ENCODE results near the gene PCGF5.

PCGF5 gene

DNA sequence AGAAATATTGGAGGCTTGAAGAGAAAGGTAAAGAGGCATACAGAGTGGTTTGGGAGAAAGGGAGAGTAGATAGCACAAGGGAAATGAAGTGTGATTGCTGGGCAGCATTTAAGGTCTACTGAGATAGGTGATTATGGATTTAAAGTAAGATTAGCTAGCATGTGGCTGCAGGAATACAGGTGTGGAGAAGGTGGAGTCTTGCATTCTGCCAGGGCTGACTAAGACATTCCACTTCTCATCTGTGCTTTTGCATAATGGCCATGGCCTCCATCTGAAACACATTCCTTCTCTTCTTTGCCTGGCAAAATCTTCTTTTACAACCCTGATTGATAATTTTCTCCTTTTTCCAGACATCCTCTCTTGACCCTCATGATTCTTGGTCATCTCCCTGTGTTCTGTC, 31.6 kb upstream of the PCGF5 start:
- Mint-ChIP-seq H3K27ac (no peak overlapping the region), H3K36me3 (ENCODE audit: low read depth) (no peaks in the 10 kb centered on the region), H3K27me3 (ENCODE audit: low read depth, poor library complexity) (peaks cover 4% of the 10 kb centered on the region), H3K4me1 (no peaks in the 10 kb centered on the region), H3K9me3 (peaks cover 3% of the 10 kb centered on the region), H3K4me3 (no peak overlapping the region)
- TF ChIP-seq, protein P1, sequence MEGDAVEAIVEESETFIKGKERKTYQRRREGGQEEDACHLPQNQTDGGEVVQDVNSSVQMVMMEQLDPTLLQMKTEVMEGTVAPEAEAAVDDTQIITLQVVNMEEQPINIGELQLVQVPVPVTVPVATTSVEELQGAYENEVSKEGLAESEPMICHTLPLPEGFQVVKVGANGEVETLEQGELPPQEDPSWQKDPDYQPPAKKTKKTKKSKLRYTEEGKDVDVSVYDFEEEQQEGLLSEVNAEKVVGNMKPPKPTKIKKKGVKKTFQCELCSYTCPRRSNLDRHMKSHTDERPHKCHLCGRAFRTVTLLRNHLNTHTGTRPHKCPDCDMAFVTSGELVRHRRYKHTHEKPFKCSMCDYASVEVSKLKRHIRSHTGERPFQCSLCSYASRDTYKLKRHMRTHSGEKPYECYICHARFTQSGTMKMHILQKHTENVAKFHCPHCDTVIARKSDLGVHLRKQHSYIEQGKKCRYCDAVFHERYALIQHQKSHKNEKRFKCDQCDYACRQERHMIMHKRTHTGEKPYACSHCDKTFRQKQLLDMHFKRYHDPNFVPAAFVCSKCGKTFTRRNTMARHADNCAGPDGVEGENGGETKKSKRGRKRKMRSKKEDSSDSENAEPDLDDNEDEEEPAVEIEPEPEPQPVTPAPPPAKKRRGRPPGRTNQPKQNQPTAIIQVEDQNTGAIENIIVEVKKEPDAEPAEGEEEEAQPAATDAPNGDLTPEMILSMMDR (IDR thresholded peaks at IDR 0.05) = no peak
- no peak for DNase-seq

DNA sequence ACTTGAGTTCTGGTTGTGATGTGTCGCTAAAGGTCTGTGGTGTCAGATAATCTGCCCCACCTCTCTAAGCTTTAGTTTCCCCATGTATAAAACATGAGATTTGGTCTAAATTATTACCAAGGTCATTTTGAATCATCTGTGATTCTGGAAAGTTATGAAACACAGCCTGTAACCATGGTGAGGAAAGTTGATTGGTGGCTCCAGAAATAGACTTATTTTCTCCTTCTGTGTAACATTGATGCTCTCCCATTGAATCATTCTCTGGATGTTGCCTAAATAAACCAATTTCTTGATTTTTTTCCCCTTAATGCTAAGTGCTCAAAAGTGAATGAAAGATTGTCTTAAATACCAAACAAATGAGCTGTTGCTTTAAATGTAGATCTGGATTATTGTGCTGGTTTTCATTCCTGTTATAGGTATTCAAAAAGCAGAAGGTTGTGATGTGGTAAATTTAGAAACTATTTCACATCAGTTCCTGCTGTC, 30.0 kb upstream of the PCGF5 start:
- Mint-ChIP-seq H3K4me3 (no peak overlapping the region), H3K27ac (no peak overlapping the region), H3K36me3 (ENCODE audit: low read depth) (no peaks in the 10 kb centered on the region), H3K9me3 (peaks cover 4% of the 10 kb centered on the region), H3K4me1 (no peaks in the 10 kb centered on the region), H3K27me3 (ENCODE audit: low read depth, poor library complexity) (no peaks in the 10 kb centered on the region)
- TF ChIP-seq, protein P1 (IDR thresholded peaks at IDR 0.05) = no peak
- no peak for DNase-seq

DNA sequence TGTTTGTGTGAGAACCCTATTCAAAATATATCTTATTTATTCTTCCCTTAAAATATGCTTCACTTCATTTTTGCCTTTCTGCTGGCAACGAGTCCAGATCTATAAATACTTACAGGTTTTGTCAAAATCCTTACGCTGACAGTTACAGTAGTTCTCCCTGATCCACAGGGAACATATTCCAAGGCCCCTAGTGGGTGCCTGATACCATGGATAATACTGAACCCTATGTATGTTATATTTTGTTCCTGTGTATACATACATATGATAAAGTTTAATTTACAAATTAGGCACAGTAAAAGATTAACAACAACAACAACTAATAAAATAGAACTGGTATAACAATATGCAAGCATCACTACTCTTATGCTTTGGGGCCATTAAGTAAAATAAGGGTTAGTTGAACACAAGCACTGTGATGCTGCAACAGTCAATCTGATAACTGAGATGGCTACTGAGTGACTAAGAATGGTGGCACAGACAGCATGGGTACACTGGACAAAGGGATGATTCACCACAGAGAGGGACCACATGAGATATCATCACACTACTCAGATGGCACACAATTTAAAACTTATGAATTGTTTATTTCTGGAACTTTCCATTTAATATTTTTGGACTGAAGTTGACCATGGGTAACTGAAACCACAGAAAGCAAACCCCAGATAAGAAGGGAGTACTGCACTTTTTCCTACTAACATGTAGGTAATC, 29.4 kb upstream of the PCGF5 start:
- TF ChIP-seq, protein P1 (IDR thresholded peaks at IDR 0.05) = no peak
- Mint-ChIP-seq H3K9me3 (peaks cover 4% of the 10 kb centered on the region), H3K4me3 (no peak overlapping the region), H3K27ac (no peak overlapping the region), H3K4me1 (no peaks in the 10 kb centered on the region), H3K27me3 (ENCODE audit: low read depth, poor library complexity) (no peaks in the 10 kb centered on the region), H3K36me3 (ENCODE audit: low read depth) (no peaks in the 10 kb centered on the region)
- DNase-seq = no peak

DNA sequence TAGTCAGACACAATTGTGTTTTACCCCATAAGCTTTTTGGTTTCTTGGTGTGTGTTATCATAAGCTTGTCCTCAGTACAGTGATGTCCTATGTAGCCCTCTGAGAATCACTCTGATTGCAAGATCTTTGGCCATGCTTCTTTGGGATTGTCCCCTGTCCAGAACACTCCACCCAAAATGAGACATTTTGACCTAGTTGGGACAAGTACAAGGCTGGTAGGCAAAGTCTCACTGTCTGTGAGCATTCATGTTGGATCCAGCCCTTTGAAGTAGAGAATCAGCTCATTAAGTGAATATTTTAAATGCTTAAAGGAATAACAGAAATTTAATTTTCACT, 28.9 kb upstream of the PCGF5 start:
- no peak for DNase-seq
- Mint-ChIP-seq H3K4me1 (no peaks in the 10 kb centered on the region), H3K27ac (no peak overlapping the region), H3K27me3 (ENCODE audit: low read depth, poor library complexity) (no peaks in the 10 kb centered on the region), H3K9me3 (peaks cover 4% of the 10 kb centered on the region), H3K4me3 (no peak overlapping the region), H3K36me3 (ENCODE audit: low read depth) (no peaks in the 10 kb centered on the region)
- TF ChIP-seq, protein P1 (IDR thresholded peaks at IDR 0.05) = no peak

DNA sequence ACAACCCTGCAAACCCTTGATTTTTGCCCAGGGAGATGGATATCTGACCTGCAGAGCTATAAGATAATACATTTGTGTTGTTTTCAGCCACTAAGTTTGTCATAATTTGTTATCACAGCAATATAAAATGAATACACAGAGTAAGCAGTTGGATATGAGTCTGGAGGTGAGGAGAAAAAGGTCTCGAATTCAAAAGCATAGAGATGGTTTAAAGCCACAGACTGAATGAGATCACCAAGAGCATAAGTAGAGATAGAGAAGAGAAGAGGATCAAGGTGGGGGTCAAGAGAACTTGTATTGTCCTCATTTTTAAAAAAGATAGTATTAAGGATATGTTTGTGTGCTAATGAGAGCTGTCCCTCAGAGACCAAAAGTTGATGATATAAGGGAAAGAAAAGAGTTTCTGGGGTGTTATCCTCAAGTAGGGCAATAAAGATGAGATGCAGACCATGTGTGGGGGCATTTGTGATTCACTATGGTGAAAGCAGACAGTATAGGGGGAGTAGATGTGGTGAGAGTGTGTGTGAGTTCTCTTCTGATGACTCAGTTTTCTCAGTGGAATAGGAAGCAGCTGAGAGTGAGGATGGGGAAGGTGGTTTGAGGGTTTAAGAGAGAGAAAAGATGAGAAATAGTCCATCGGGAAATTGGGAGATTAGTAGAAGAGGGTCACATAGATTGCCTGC, 25.8 kb upstream of the PCGF5 start:
- Mint-ChIP-seq H3K27me3 (ENCODE audit: low read depth, poor library complexity) (no peaks in the 10 kb centered on the region), H3K4me3 (no peak overlapping the region), H3K4me1 (no peaks in the 10 kb centered on the region), H3K27ac (no peak overlapping the region), H3K9me3 (peaks cover 4% of the 10 kb centered on the region), H3K36me3 (ENCODE audit: low read depth) (no peaks in the 10 kb centered on the region)
- TF ChIP-seq, protein P1 (IDR thresholded peaks at IDR 0.05) = no peak
- DNase-seq = no peak
